GM12874 (cell line): ENCODE measurements around the gene PPP2R5B.

Source experiments
- CTCF ChIP-seq: IDR thresholded peaks from 2 replicates; pipeline ENCODE4 v1.5.1; 2011; ENCODE audit warnings: low read depth, mild to moderate bottlenecking, control low read depth, low read length, moderate library complexity; ENCODE audit not compliant: insufficient read depth

Gene PPP2R5B

GRCh38 chr11:64885367-64886286 lies 38.9 kb upstream of the PPP2R5B start:
- no peak for TF ChIP-seq CTCF

GRCh38 chr11:64887234-64887756 lies 37.2 kb upstream of the PPP2R5B start:
- no peak for TF ChIP-seq CTCF

DNA sequence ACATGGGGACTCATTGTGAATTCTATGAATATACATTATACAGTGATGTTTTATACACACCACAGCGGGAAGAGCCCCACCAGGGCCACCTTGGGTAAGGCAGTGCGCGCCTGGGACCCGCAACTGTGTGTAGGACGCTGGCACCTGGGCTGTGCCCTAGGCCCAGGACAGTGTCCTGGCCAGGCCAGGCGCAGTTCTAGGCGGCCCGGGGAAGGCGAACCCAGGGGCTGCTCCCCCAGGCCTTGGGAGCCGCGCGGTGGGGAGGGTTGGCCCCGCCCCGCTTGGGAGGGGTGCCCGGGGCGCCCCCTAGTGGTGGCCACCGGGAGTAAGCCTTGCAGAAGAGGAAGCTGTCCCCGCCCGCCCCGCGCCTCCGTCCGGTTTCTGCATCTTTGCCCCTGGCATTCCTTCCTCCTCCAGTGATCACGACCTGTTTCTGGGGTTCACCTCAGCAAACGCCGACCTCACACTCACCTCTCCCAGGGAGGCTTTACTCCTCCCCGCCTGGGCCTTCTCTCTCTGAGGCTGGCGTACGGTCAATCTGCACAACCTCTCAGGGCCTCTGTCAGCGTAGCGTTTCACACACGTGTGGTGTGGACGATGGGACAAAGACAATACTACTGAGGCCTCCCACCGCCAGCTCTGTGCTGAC lies 36.6 kb upstream of the PPP2R5B start:
- TF ChIP-seq CTCF: peak; percentile 98

DNA sequence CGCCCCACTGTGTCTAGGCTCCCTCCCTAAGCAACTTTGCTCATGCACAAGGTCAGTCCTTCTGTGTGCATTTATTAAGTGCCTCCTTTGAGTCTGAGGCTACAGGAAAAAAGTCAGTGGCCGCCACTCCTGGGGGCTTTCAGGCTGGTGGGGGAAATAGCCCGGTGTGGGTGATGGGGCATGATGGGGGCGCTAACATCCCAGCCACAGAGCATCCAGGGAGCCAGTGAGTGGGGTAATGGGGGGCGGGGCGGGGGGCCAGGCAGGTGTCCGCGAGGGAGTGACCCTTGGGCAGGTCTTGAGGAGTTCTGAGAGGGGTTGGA lies 36.1 kb upstream of the PPP2R5B start:
- TF ChIP-seq CTCF: no peak

DNA sequence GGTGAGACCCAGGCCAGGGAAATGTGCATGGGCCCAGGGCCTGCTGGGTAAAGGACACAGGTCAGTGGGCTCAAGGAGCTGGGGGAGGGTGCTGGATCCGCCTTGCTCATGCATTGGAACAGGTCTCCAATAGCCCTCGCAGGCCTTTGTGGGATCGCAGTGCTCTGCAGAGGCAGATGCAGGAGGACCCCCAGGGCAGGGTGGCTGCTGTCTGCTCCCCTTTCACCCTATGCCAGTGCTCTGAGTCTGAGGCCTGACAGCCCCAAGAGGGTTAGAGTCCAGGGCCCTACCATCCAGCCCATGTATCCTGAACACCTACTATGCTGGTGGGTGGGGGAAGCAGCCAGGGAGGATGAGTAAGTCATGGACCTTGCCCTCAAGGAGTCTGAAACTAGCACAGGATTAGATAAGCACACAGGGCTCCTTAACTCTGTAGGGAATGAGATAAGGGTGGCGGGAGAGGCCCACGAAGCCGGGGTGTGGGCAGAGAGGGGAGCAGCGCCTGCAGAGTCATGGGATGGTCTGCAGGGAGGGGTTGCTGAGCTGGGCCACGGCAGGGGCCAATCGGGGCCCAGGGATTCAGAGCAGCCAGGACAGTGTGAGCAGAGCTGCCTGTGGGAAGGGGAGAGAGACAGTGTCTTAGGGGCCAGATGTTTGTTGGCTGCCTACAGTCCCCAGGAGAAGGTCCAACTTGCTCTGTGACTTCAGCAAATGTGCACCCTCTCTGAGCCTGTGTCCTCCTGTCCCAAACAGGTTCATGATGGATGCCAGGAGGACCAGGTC lies 35.6 kb upstream of the PPP2R5B start:
- TF ChIP-seq CTCF: no peak

- no peak for TF ChIP-seq CTCF
Measured at GRCh38 chr11:64890522-64890939, 34.0 kb upstream of the PPP2R5B start.
